ACC112 (cell line): Measurements from ENCODE around the gene KISS1R.
A peak's percentile ranks its signal among the peaks of the same experiment; 100 is the strongest.

Source experiments
- H2AFZ ChIP-seq: fragments of 200-600 bp; sonication (generic); one replicate; pipeline ENCODE4 v1.6.0; 2017; ENCODE audit warnings: antibody characterized with exemption, low read length; ENCODE audit not compliant: unreplicated experiment
- H3K27ac ChIP-seq: fragments of 200-600 bp; sonication (generic); 2 replicates; pipeline ENCODE4 v1.5.1; 2014; ENCODE audit warnings: low read depth, mild to moderate bottlenecking, antibody characterized with exemption, low read length, moderate library complexity
- H3K27me3 ChIP-seq: fragments of 200-600 bp; sonication (generic); 2 replicates; pipeline ENCODE4 v1.6.1; 2014; ENCODE audit warnings: mild to moderate bottlenecking, antibody characterized with exemption, low read length, moderate library complexity, mixed read lengths; ENCODE audit not compliant: insufficient read depth
- H3K36me3 ChIP-seq: fragments of 200-600 bp; sonication (generic); 2 replicates; pipeline ENCODE4 v1.6.1; 2016; ENCODE audit warnings: mild to moderate bottlenecking, antibody characterized with exemption, low read length, moderate library complexity, mixed read lengths; ENCODE audit not compliant: insufficient read depth
- H3K4me1 ChIP-seq: fragments of 200-600 bp; sonication (generic); one replicate; pipeline ENCODE4 v1.6.1; 2016; ENCODE audit warnings: low read length, mixed read lengths; ENCODE audit not compliant: insufficient read depth, unreplicated experiment, control insufficient read depth
- H3K4me3 ChIP-seq: fragments of 200-600 bp; sonication (generic); 2 replicates; pipeline ENCODE4 v1.5.1; 2014; ENCODE audit warnings: mild to moderate bottlenecking, low read depth, low read length
- H3K79me2 ChIP-seq: fragments of 200-600 bp; sonication (generic); one replicate; pipeline ENCODE4 v1.6.0; 2016; ENCODE audit warnings: low read length; ENCODE audit not compliant: control insufficient read depth, unreplicated experiment, insufficient read depth

KISS1R gene

GRCh38 chr19:901216-902092 is 15.7 kb upstream of the KISS1R start:
- H2AFZ ChIP-seq, result no peak overlapping the region
- H3K4me3 ChIP-seq, result no peak overlapping the region
- H3K27me3 ChIP-seq, result no peaks in the 10 kb centered on the region
- no peaks in the 10 kb centered on the region for H3K79me2 ChIP-seq
- H3K36me3 ChIP-seq, result no peaks in the 10 kb centered on the region
- H3K27ac ChIP-seq, result no peak overlapping the region
- H3K4me1 ChIP-seq, result no peaks in the 10 kb centered on the region

GRCh38 chr19:902093-902370 is 15.1 kb upstream of the KISS1R start:
- H3K79me2 ChIP-seq, result no peaks in the 10 kb centered on the region

GRCh38 chr19:902446-903226 is 14.5 kb upstream of the KISS1R start:
- Histone ChIP-seq H3K27me3 (no peaks in the 10 kb centered on the region), H3K36me3 (no peaks in the 10 kb centered on the region), H3K27ac (no peak overlapping the region), H3K79me2 (no peaks in the 10 kb centered on the region), H2AFZ (no peak overlapping the region), H3K4me3 (no peak overlapping the region), H3K4me1 (no peaks in the 10 kb centered on the region)

More at GRCh38 chr19:902093-902370, 15.1 kb upstream of the KISS1R start:
- Histone ChIP-seq H3K27me3 (no peaks in the 10 kb centered on the region), H3K36me3 (no peaks in the 10 kb centered on the region), H3K4me1 (no peaks in the 10 kb centered on the region), H2AFZ (no peak overlapping the region), H3K4me3 (no peak overlapping the region), H3K27ac (no peak overlapping the region)

- no peaks in the 10 kb centered on the region for H3K79me2 ChIP-seq
Measured at GRCh38 chr19:903266-903797, 13.8 kb upstream of the KISS1R start.

GRCh38 chr19:904545-904944 is 12.6 kb upstream of the KISS1R start:
- Histone ChIP-seq H3K4me1 (no peaks in the 10 kb centered on the region), H3K79me2 (no peaks in the 10 kb centered on the region), H3K27me3 (no peaks in the 10 kb centered on the region), H2AFZ (no peak overlapping the region), H3K27ac (no peak overlapping the region), H3K36me3 (no peaks in the 10 kb centered on the region), H3K4me3 (no peak overlapping the region)

More at GRCh38 chr19:903266-903797, 13.8 kb upstream of the KISS1R start:
- Histone ChIP-seq H3K27ac (no peak overlapping the region), H2AFZ (no peak overlapping the region), H3K36me3 (no peaks in the 10 kb centered on the region), H3K4me1 (no peaks in the 10 kb centered on the region), H3K27me3 (no peaks in the 10 kb centered on the region), H3K4me3 (no peak overlapping the region)

GRCh38 chr19:906480-906879 is 10.7 kb upstream of the KISS1R start:
- H3K4me1 ChIP-seq, result no peaks in the 10 kb centered on the region
- H3K79me2 ChIP-seq, result peaks cover 3% of the 10 kb centered on the region

GRCh38 chr19:907183-907853 is 9.8 kb upstream of the KISS1R start:
- Histone ChIP-seq H3K4me3 (no peak overlapping the region), H3K4me1 (no peaks in the 10 kb centered on the region), H3K36me3 (no peaks in the 10 kb centered on the region), H3K27me3 (no peaks in the 10 kb centered on the region), H3K27ac (no peak overlapping the region), H2AFZ (no peak overlapping the region), H3K79me2 (peaks cover 5% of the 10 kb centered on the region)

More at GRCh38 chr19:906480-906879, 10.7 kb upstream of the KISS1R start:
- Histone ChIP-seq H3K36me3 (no peaks in the 10 kb centered on the region), H3K27me3 (no peaks in the 10 kb centered on the region), H3K27ac (no peak overlapping the region), H2AFZ (no peak overlapping the region), H3K4me3 (no peak overlapping the region)

- peaks cover 5% of the 10 kb centered on the region for H3K79me2 ChIP-seq
Measured at GRCh38 chr19:911197-912033, 5.7 kb upstream of the KISS1R start.

GRCh38 chr19:912181-913079 is 4.7 kb upstream of the KISS1R start:
- peaks cover 5% of the 10 kb centered on the region for H3K79me2 ChIP-seq
- H3K4me1 ChIP-seq, result no peaks in the 10 kb centered on the region
- no peaks in the 10 kb centered on the region for H3K36me3 ChIP-seq
- H3K27ac ChIP-seq, result no peak overlapping the region
- H3K4me3 ChIP-seq, result peak overlapping the region; percentile 89
- H2AFZ ChIP-seq, result no peak overlapping the region
- peaks cover 6% of the 10 kb centered on the region for H3K27me3 ChIP-seq

More at GRCh38 chr19:911197-912033, 5.7 kb upstream of the KISS1R start:
- no peaks in the 10 kb centered on the region for H3K27me3 ChIP-seq
- no peak overlapping the region for H3K4me3 ChIP-seq
- no peaks in the 10 kb centered on the region for H3K4me1 ChIP-seq
- no peak overlapping the region for H2AFZ ChIP-seq
- H3K27ac ChIP-seq, result no peak overlapping the region
- H3K36me3 ChIP-seq, result no peaks in the 10 kb centered on the region
